HepG2 (cell line): Measurements from ENCODE around the gene RARA. TPM values are rescaled to one million over a fixed set of nuclear protein-coding genes. Genes with fewer than 3 reads are reported as not detected.

ENCODE experiments used
- HNRNPL ChIP-seq: fragments of 200-400 bp; formaldehyde crosslinking; IDR thresholded peaks from 2 replicates; pipeline ENCODE4 v1.6.1; 2017; ENCODE audit warnings: mild to moderate bottlenecking, low read depth, low read length
- NCOA1 ChIP-seq: sonication (generic); formaldehyde crosslinking; IDR thresholded peaks from 2 replicates; pipeline ENCODE4 v1.9.0; 2021; ENCODE audit warnings: missing genetic modification reagents
- SP4 ChIP-seq: sonication (generic); formaldehyde crosslinking; IDR thresholded peaks from 2 replicates; pipeline ENCODE4 v1.8.1; 2023; ENCODE audit warnings: mild to moderate bottlenecking, missing genetic modification reagents
- ZNF20 ChIP-seq: sonication (generic); formaldehyde crosslinking; IDR thresholded peaks from 2 replicates; pipeline ENCODE4 v1.4.0; 2020; ENCODE audit warnings: mild to moderate bottlenecking, moderate library complexity, missing genetic modification reagents
- ZNF343 ChIP-seq: sonication (generic); formaldehyde crosslinking; IDR thresholded peaks from 2 replicates; pipeline ENCODE4 v1.4.0; 2020; ENCODE audit warnings: mild to moderate bottlenecking, missing genetic modification reagents
- ZNF557 ChIP-seq: sonication (generic); formaldehyde crosslinking; IDR thresholded peaks from 2 replicates; pipeline ENCODE4 v1.4.0; 2020; ENCODE audit warnings: missing genetic modification reagents
- ZNF652 ChIP-seq: IDR thresholded peaks from 2 replicates; pipeline ENCODE4 v1.6.1; 2016; ENCODE audit warnings: low read depth, borderline replicate concordance
- ZNF768 ChIP-seq: sonication (generic); formaldehyde crosslinking; IDR thresholded peaks from 2 replicates; pipeline ENCODE4 v1.4.0; 2020; ENCODE audit warnings: missing genetic modification reagents
- ZNF773 ChIP-seq: sonication (generic); formaldehyde crosslinking; IDR thresholded peaks from 2 replicates; pipeline ENCODE4 v1.4.0; 2020; ENCODE audit warnings: missing genetic modification reagents, borderline replicate concordance
- ZSCAN31 ChIP-seq: sonication (generic); formaldehyde crosslinking; IDR thresholded peaks from 2 replicates; pipeline ENCODE4 v1.5.0; 2020; ENCODE audit warnings: low read depth, mild to moderate bottlenecking, missing genetic modification reagents
- polyA plus RNA-seq, 8 experiments: library from polyadenylated mRNA; depleted of rRNA in 3 of 8; stranded (reverse) in 7 of 8; unstranded in 1 of 8; fragments of >200 nt; fragmentation: Illumina TruSeq in 4 of 8; extraction: Trizol in 4 of 8; gene quantifications; 2 replicates each; pipeline versions ENCODE4 v1.2.1 to v1.2.3, GENCODE V29; 2011 to 2016; ENCODE audit warnings: low read depth in 4 of 8, missing spikeins in 1 of 8, mixed read lengths in 1 of 8; ENCODE audit not compliant: insufficient read depth in 1 of 8
- total RNA-seq, 5 experiments: library from RNA; depleted of rRNA; stranded (reverse); fragments of >200 nt; fragmentation: Illumina TruSeq; extraction: Trizol; gene quantifications; 2 replicates each; pipeline ENCODE4 v1.2.3, GENCODE V29; 2016; ENCODE audit warnings: low read depth in 1 of 5
- TF ChIP-seq, protein P1 (sequence below): sonication (generic); formaldehyde crosslinking; IDR thresholded peaks from 2 replicates; pipeline ENCODE4 v1.4.0; 2020; ENCODE audit warnings: mild to moderate bottlenecking, missing genetic modification reagents
- TF ChIP-seq, protein P2 (sequence below): sonication (generic); formaldehyde crosslinking; IDR thresholded peaks from 2 replicates; pipeline ENCODE4 v1.5.0; 2020; ENCODE audit warnings: missing genetic modification reagents
- TF ChIP-seq, protein P3 (sequence below): sonication (generic); formaldehyde crosslinking; IDR thresholded peaks from 2 replicates; pipeline ENCODE4 v1.5.1; 2020; ENCODE audit warnings: mild to moderate bottlenecking, missing genetic modification reagents, borderline replicate concordance

RARA gene
- total and polyA plus RNA-seq, 2 of the 13 experiments (the other 11 are each of a cell fraction or from before 2014, with no cell fraction given): 6.4 to 8.6 TPM

DNA sequence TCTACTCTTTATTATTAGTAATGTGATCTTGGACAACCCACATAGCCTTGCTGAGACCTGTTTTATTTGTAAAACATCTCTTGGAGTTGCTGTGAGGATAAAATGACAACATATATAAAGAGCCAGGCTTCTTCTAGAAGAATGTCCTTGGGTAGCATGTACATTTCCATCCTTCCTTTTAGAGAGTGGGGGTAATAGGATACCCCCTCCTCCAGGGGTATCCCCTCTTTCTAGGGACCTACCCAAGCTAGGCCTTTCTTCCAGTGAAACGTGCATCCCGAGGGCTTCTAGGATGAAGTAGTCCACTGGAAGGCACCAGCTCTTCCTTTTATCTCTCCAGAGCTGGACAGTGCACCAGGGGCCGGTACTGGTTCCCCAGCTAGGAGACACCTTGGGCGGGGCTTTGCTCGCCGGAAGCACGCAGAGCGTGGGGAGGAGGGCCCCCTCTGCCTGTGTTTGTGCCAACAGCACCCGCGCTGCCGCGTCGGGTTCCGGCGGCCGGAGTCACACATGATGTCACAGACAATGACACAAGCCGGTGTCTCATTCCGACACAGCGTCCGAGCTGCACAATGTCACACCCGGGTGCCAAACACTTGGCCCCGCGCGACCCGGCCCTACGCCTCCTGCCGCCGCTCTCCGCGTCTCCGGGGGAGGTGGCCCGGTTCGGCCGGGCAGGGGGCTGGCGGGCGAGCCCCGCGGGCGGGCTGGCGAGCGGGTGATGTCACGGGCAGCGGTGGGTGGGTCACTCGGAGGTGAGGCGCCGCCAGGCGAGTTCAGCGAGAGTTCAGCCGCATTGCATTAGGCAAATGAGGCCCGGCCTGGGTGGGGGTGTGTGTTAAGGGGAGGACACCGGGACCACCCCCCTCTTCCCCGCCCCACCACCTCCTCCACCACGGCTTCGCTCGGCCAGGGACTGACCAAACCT, 32.2 kb downstream of the RARA start (continued):
- TF ChIP-seq, protein P1, sequence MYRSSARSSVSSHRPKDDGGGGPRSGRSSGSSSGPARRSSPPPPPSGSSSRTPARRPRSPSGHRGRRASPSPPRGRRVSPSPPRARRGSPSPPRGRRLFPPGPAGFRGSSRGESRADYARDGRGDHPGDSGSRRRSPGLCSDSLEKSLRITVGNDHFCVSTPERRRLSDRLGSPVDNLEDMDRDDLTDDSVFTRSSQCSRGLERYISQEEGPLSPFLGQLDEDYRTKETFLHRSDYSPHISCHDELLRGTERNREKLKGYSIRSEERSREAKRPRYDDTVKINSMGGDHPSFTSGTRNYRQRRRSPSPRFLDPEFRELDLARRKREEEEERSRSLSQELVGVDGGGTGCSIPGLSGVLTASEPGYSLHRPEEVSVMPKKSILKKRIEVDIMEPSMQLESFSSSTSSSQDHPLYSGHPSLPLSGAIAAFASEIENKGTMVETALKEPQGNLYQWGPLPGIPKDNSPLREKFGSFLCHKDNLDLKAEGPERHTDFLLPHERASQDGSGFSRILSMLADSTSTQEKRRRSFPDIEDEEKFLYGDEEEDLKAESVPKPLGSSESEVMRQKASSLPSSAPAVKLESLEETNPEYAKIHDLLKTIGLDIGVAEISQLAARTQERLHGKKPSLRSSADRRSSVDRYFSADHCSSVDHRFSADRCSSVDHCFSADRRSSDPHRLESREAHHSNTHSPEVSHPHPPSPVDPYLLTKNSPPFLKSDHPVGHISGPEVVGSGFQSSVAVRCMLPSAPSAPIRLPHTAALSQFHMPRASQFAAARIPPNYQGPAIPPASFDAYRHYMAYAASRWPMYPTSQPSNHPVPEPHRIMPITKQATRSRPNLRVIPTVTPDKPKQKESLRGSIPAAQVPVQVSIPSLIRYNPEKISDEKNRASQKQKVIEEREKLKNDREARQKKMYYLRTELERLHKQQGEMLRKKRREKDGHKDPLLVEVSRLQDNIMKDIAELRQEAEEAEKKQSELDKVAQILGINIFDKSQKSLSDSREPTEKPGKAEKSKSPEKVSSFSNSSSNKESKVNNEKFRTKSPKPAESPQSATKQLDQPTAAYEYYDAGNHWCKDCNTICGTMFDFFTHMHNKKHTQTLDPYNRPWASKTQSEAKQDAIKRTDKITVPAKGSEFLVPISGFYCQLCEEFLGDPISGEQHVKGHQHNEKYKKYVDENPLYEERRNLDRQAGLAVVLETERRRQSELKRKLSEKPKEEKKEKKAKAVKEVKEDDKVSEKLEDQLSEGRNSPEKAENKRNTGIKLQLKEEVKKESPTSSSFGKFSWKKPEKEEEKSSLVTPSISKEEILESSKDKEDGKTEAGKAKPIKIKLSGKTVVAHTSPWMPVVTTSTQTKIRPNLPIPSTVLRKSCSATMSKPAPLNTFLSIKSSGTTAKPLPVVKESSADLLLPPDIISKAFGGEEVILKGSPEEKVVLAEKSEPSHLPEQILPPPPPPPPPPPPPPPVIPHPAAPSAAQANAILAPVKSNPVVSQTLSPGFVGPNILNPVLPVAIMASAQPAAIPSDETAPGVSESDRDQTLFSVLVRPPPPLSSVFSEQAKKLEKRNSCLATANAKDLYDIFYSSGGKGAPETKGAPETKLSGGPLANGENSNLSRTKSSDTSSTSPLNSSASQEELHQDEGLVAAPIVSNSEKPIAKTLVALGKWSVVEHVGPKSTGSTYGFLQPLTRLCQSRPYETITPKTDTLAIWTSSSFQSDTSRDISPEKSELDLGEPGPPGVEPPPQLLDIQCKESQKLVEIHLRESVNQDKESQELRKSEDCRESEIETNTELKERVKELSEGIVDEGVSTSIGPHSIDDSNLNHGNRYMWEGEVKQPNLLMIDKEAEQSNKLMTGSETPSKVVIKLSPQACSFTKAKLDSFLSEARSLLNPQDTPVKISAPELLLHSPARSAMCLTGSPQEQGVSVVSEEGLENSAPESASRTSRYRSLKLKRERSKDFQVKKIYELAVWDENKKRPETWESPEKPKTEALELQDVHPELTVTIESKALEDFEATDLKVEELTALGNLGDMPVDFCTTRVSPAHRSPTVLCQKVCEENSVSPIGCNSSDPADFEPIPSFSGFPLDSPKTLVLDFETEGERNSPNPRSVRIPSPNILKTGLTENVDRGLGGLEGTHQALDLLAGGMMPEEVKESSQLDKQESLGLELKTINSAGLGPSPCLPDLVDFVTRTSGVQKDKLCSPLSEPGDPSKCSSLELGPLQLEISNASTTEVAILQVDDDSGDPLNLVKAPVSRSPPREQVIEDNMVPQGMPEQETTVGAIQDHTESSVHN (CRISPR knock-in tag): no peak
- TF ChIP-seq HNRNPL (peak; percentile 38; the same call in 1 of the 2 replicates), ZNF773 (CRISPR knock-in tag) (0 out of 2 replicates have a peak, but pooled peaks have one; percentile 73), ZNF768 (0 out of 2 replicates have a peak, but pooled peaks have one; percentile 42), ZNF652 (CRISPR knock-in tag) (peak; percentile 70; the same call in 1 of the 2 replicates), ZNF20 (no peak), ZNF343 (CRISPR knock-in tag) (no peak), SP4 (CRISPR knock-in tag) (peak; percentile 72; the same call in 1 of the 2 replicates), ZNF557 (CRISPR knock-in tag) (peak; percentile 78; the same call in 1 of the 2 replicates), ZSCAN31 (CRISPR knock-in tag) (peak; percentile 48; the same call in 1 of the 2 replicates), NCOA1 (CRISPR knock-in tag) (no peak)
- TF ChIP-seq, protein P2, sequence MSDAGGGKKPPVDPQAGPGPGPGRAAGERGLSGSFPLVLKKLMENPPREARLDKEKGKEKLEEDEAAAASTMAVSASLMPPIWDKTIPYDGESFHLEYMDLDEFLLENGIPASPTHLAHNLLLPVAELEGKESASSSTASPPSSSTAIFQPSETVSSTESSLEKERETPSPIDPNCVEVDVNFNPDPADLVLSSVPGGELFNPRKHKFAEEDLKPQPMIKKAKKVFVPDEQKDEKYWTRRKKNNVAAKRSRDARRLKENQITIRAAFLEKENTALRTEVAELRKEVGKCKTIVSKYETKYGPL (CRISPR knock-in tag): no peak
- TF ChIP-seq, protein P3, sequence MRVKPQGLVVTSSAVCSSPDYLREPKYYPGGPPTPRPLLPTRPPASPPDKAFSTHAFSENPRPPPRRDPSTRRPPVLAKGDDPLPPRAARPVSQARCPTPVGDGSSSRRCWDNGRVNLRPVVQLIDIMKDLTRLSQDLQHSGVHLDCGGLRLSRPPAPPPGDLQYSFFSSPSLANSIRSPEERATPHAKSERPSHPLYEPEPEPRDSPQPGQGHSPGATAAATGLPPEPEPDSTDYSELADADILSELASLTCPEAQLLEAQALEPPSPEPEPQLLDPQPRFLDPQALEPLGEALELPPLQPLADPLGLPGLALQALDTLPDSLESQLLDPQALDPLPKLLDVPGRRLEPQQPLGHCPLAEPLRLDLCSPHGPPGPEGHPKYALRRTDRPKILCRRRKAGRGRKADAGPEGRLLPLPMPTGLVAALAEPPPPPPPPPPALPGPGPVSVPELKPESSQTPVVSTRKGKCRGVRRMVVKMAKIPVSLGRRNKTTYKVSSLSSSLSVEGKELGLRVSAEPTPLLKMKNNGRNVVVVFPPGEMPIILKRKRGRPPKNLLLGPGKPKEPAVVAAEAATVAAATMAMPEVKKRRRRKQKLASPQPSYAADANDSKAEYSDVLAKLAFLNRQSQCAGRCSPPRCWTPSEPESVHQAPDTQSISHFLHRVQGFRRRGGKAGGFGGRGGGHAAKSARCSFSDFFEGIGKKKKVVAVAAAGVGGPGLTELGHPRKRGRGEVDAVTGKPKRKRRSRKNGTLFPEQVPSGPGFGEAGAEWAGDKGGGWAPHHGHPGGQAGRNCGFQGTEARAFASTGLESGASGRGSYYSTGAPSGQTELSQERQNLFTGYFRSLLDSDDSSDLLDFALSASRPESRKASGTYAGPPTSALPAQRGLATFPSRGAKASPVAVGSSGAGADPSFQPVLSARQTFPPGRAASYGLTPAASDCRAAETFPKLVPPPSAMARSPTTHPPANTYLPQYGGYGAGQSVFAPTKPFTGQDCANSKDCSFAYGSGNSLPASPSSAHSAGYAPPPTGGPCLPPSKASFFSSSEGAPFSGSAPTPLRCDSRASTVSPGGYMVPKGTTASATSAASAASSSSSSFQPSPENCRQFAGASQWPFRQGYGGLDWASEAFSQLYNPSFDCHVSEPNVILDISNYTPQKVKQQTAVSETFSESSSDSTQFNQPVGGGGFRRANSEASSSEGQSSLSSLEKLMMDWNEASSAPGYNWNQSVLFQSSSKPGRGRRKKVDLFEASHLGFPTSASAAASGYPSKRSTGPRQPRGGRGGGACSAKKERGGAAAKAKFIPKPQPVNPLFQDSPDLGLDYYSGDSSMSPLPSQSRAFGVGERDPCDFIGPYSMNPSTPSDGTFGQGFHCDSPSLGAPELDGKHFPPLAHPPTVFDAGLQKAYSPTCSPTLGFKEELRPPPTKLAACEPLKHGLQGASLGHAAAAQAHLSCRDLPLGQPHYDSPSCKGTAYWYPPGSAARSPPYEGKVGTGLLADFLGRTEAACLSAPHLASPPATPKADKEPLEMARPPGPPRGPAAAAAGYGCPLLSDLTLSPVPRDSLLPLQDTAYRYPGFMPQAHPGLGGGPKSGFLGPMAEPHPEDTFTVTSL: no peak
